Body of pancreas (tissue), 4 donors: ENCODE measurements around the gene ITGAX.

Source experiments
- POLR2A ChIP-seq, 3 donors: fragments of 450-650 bp; IDR thresholded peaks; one replicate each; pipeline ENCODE4 v1.6.1; 2016; ENCODE audit warnings: antibody characterized with exemption in 3 of 3, mild to moderate bottlenecking in 2 of 3
- TF ChIP-seq, protein P1 (sequence below), 7 experiments: fragments of 450-650 bp in 4 of 7; fragments of 200-600 bp in 3 of 7; sonication (generic) in 3 of 7; IDR thresholded peaks; one replicate each; pipeline ENCODE4 v1.5.1; 2016 to 2019; ENCODE audit warnings: antibody characterized with exemption in 7 of 7

DNA sequence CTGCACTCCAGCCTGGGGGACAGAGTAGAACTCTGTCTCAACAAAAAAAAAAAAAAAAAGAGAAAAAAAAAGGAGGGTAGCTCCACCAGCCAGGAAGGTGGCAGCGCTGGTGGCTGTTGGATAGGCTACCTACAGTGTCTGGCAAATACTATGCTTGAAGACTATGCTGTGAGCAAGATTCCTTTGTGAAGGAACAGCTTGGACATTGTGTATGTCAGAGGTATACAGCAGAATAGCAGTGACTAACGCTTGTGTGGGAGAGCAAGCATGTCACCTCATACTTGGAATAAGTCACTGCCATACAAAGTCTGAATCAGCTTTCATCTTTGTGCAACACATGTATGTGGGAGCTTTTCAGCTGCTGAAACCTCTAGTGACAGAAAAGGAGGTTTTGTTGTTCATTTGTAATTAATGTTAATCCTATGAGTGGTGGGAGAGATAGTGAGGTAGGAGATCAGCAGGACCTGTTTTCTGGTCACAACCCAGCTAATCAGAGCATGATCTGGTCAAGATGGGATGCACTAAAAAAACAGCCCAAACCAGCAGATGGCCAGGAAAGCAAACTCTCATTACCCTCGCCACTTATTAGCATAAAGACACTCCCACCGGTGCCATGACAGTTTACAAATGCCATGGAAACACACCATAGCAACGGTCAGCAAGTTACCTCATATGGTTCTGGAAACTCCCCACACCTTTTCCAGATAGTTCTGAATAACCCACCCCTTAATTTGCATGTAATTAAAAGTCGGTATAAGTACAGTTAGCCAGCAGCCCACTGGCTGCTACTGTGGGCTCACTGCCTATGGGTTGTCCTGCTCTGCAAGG is 31.4 kb downstream of the ITGAX start:
- TF ChIP-seq, protein P1, sequence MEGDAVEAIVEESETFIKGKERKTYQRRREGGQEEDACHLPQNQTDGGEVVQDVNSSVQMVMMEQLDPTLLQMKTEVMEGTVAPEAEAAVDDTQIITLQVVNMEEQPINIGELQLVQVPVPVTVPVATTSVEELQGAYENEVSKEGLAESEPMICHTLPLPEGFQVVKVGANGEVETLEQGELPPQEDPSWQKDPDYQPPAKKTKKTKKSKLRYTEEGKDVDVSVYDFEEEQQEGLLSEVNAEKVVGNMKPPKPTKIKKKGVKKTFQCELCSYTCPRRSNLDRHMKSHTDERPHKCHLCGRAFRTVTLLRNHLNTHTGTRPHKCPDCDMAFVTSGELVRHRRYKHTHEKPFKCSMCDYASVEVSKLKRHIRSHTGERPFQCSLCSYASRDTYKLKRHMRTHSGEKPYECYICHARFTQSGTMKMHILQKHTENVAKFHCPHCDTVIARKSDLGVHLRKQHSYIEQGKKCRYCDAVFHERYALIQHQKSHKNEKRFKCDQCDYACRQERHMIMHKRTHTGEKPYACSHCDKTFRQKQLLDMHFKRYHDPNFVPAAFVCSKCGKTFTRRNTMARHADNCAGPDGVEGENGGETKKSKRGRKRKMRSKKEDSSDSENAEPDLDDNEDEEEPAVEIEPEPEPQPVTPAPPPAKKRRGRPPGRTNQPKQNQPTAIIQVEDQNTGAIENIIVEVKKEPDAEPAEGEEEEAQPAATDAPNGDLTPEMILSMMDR (IDR thresholded peaks at IDR 0.05), result no peak
- peak in 1 of 3 donors; percentile 33 for TF ChIP-seq POLR2A (IDR thresholded peaks at IDR 0.05)
